ENCODE measurements around the gene ZNF774.

- no peak for TF ChIP-seq POLR2A (IDR thresholded peaks at IDR 0.05)
- TF ChIP-seq, protein P1, sequence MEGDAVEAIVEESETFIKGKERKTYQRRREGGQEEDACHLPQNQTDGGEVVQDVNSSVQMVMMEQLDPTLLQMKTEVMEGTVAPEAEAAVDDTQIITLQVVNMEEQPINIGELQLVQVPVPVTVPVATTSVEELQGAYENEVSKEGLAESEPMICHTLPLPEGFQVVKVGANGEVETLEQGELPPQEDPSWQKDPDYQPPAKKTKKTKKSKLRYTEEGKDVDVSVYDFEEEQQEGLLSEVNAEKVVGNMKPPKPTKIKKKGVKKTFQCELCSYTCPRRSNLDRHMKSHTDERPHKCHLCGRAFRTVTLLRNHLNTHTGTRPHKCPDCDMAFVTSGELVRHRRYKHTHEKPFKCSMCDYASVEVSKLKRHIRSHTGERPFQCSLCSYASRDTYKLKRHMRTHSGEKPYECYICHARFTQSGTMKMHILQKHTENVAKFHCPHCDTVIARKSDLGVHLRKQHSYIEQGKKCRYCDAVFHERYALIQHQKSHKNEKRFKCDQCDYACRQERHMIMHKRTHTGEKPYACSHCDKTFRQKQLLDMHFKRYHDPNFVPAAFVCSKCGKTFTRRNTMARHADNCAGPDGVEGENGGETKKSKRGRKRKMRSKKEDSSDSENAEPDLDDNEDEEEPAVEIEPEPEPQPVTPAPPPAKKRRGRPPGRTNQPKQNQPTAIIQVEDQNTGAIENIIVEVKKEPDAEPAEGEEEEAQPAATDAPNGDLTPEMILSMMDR (IDR thresholded peaks at IDR 0.05) = no peak
Measured at GRCh38 chr15:90389513-90389912, 37.4 kb downstream of the ZNF774 start.

Data from ovary (tissue), 3 donors.